ENCODE measurements around the gene KRTAP1-4.
"Not testable (repeated sequence)": the region's sequence is repeated elsewhere in the genome, so short reads cannot be mapped to it uniquely, and the experiment has no call there.

Gene KRTAP1-4

DNA sequence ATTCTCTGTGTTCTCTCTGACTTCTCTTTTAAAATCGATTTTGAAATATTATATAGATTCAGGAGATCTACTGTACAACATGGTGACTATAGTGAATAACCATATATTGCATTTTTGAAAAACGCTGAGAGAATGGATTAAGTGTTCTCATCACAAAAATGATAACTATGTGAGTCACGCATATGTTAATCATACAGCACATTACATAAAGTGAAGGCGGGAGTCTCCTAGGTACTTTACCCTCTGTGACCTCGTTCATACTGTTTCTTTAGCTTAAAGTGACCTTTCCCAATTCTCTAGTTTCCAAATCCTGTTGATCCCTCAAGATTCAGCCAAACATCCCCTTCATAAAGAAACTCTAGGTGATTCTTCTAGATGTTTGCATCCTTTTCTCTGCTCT, 27.2 kb downstream of the KRTAP1-4 start:
- DNase-seq: no peak

DNA sequence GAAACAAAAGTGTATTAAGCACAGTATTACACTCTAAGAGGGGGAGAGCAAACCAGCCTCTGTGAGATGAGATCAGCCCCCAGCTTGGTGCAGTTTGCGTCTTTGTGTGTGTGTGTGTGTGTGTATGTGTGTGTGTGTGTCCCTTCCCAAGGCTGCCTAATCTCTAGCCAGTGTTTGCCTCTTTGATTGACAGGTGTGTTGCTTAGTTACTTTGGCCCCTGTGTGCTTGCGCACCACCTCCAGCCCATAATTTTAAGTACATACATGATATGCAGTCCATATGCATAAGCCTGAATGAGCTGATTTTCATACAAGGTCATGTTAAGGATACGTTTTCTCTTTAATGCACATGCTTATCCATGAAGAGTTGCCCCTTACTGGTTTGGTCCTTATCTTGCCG, 28.2 kb downstream of the KRTAP1-4 start:
- no peak for DNase-seq

DNA sequence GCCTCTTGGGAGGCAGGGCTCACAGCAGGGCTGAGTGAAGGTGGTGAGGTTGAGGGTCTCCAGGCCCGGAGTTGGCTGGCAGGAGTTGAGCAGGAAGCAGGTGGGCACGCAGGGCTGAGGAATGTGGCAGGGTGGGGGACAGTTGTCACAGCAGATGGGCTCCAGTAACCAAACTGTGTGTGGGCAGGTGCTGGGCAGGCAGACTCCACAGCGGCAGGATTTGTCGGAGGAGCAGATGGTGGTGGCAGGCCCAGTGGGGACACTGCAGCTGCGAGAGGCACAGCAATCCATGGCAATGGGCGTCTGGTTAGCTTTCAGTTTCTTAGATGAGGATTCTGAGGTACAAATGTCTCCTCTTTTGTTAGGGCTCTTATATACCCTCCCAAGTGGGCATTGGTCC, 30.4 kb downstream of the KRTAP1-4 start, which contains the start of gene KRTAP3-2:
TSS of gene KRTAP3-2 (minus strand) at position 344 of the 400 bp plus-strand sequence. CDS start at position 291, 53 bp downstream.
- DNase-seq: not testable (repeated sequence)

DNA sequence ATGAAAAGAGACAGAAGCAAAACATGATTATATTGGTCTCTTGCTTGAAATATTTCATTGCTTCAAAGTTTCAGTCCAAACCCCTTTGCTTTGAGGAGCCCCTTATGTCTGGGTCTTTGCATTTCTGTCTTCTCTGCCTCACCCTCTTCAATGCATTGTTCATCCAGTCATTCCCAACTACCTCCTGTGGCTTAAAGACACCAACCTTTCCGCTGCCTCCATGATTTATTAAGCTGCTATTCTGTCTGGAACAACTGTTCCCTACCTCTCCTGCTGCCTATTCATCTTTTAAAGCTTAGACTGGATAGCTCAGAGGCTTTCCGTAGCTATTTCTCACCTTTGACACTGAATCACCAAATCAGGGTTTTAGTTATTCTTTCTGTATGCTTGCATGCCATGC, 32.6 kb downstream of the KRTAP1-4 start:
- DNase-seq: no peak

DNA sequence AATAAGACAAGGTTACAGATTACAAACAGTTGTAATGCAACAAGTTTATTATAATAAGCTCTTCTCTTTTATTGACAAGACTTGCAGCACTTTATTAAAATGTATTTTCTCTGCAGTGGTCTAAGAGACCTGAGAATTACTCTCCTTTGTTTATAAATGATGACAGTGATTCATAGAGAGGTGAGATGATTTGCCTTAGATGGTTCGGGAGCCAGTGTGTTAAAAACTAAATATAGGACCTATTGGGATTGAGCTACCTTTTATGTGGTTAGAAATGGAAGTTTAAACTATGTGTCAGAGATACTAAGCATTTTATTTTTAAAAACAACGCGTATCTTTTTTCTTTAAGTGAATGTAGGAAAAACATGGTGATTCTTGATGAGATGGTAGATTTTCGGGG, 33.2 kb downstream of the KRTAP1-4 start:
- no peak for DNase-seq

DNA sequence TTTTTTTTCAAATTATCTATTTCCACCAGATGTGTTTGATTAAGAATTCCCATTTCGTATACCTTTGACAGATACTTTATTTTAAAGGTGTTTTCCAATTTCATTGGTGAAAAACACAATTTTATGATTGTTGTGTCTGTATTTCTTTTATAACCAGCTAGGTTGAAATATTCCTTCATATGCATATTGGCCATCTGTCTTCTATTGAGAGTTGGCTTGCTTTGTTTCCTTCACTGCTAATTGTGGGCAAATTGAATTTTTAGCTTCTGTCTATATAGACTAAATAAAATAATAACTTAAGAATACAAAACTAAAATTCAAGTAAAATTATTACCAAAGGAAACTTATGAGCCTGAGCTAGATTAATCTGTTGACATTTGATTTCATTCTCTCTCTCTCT, 34.9 kb downstream of the KRTAP1-4 start:
- no peak for DNase-seq

DNA sequence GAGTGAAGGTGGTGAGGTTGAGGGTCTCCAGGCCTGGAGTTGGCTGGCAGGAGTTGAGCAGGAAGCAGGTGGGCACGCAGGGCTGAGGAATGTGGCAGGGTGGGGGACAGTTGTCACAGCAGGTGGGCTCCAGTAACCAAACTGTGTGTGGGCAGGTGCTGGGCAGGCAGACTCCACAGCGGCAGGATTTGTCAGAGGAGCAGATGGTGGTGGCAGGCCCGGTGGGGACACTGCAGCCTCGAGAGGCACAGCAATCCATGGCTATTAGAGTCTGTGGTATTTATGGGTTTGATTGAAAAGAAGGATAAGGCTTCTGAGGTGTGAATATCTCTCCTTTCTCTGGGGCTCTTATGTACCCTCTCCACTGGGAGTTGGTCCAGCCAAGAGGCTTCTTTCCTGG, 36.2 kb downstream of the KRTAP1-4 start, which contains the start of gene KRTAP3-3:
TSS of gene KRTAP3-3 (minus strand) at position 326 of the 400 bp plus-strand sequence. CDS start at position 259, 67 bp downstream.
- no peak for DNase-seq

DNA sequence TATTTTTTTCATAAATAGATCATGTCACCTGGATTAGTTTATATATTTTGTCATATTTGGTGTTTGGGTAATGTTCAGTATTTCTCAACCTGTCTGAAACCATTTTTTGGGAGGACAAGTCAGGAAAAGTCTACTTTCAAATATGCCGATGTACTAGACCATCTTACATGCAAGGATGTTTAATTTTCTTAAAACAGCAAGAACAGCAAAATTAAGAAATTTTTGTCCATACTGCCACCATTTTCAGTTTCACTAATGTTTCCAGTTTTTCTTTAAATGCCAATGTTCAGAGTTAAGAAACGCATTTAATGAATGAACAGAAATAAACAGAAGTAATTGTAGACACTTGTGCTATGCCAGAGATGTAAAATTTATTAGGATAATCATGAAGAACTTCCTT, 36.9 kb downstream of the KRTAP1-4 start:
- no peak for DNase-seq

DNA sequence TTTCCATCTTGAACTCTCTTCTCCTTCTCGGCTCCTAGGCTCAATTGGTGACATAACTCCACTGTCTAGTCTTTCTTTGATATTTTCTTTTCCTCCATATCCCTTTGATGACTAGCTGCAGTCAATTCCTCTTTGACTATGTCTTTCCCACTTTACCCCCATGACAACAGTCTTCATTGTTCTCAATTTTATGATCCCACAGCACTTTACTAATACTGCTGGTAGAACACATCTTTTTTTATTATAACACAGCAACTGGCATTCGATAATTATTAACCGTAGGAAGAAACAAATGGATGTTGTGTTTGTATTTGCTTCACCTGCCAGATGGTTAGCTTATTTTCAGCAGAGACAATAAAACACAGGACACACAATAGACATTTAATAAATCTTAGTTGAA, 37.3 kb downstream of the KRTAP1-4 start:
- DNase-seq: no peak

DNA sequence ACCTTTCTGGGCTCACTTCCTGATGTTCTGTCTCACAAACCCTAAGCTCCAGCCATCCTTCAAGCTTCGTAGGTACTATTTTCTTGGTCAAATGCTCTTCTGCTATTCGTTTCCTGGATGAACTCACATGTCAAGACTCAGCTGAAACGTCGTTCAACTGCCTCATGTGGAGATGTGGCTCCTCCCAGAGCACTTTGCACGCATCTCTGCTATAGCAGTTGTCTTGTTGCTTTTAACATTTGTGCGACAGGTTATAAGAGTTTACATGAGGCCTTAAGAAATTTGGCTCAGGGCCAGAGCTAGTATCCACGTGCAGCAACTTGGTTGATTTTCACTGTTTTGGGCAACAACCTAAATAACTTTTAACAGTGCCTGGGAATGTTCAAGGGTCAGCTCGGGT, 43.1 kb downstream of the KRTAP1-4 start:
- no peak for DNase-seq

DNA sequence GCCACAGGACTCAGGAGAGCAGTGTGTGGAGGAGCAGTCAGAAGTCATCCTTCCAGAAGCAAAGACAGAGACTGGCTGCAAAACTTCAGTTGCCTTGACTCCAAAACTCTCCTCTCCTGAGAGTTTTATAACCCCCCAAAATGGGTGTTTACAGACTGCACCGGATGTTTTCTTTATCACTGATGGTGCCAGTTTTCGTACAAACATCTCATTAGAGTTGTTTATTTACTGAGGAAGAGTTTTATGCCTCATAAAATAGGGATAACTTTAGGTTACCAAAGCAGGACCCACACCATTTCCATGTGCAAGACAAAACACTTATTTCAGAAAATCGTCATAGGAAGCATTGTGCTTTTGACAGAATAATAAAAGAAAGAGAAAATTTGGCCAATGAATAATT, 45.8 kb downstream of the KRTAP1-4 start, which contains the start of gene KRT40:
TSS of gene KRT40 (minus strand) at position 101 of the 400 bp plus-strand sequence. CDS start at position 48, 53 bp downstream.
- DNase-seq: no peak

DNA sequence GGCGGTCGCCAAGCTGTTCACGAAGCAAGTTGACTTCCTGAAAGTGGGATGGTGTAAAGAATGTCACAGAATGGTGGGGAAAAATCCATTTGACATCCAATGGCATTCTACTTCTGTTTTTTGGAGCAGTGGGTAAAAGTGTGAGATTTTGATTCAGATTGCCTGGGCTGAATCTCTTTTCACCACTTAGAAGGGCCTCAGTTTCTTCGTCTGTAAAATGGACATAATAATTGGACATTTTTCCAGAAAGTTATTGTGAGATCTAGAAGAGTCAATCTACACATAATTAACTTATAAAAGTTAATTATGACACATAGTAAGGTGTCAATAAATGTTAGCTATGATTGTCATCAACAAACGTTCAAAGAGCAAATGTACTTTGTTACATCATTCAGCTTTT, 48.9 kb downstream of the KRTAP1-4 start:
- no peak for DNase-seq

DNA sequence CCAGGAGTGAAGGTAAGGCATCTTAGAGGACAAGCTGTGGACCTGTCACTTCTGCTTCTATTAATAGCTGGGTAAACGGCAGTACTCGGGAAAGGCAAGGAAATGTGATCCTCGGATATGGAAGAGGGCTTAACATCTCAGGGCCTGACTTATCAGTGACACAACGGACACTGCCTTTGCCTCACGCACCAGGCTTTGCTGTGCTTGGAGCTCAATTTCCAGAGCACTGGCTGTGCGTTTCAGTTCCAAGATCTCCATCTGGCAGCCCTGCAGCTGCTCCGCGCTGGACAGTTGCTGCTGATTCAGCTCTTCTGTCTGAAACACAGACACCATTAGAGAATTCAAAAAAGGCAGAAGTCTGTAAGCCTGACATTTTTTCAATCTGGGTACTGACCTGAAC, 49.4 kb downstream of the KRTAP1-4 start:
- no peak for DNase-seq

DNA sequence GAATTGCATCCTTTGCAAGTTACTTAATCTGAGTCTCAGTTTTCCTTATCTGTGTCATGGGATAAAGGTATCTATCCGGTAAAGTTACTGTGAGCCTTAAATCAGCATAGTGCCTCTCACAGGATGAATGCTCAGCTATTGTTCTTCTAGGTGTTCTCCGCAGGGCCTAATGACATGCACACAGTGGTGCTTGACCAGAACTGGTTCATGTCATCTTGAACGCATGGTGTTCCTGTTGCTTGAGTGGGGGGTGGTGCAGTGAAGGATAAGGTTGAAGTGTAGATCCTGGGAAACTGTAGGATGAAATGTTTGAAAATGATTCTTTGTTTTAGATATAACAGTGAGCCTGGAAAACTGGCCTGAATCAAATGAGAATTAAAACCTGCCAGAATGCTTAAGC, 49.9 kb downstream of the KRTAP1-4 start:
- DNase-seq: no peak
